GM18505 (cell line): Measurements from ENCODE around the gene ARL14.
"Not testable (repeated sequence)": the region's sequence is repeated elsewhere in the genome, so short reads cannot be mapped to it uniquely, and the experiment has no call there.

Experiments
- ATAC-seq: cut with Tn5 transposase; IDR thresholded peaks from one replicate; pipeline ENCODE4 v1.9.1; 2021; ENCODE audit not compliant: unreplicated experiment
- POLR2A ChIP-seq: IDR thresholded peaks from 4 replicates; pipeline ENCODE4 v1.6.1; 2011; ENCODE audit warnings: borderline replicate concordance; ENCODE audit not compliant: insufficient read depth, insufficient read length; ENCODE audit errors: extremely low read depth

Gene ARL14

DNA sequence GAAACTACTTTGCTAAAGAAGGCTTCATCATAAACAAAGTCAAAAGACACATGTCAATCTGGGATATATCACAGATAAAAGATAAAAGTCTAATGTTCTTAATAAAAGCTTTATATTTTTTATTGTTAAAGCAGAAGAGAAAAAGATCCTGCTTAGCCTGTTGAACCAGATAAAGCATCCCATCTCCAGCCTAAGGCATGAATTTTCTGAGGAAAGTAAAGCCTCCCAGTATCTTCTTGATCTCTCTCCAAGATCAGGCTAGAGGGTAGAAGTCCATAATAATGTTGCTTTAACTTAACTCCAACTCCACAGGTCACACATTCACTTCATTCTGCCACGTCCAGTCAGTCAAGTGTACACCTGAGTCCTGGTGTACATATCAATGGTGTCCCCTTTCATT, 14.2 kb downstream of the ARL14 start:
- ATAC-seq = no peak
- no peak for TF ChIP-seq POLR2A

DNA sequence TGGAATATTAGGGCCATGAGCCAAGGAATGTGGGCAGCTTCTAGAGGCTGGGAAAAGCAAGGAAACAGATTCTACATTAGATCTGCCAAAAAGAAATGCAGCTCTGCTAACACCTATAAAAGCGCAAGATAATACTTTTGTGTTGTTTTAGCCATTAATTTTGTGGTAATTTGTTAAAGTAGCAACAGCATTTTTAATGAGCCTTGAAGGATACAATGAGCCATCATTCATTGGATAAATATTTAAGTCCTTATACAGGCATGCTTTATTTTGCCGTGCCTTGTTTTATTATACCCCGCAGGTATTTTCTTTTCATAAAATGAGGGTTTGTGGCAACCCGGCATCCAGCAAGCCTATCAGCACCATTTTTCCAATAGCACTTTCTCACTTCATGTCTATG, 15.0 kb downstream of the ARL14 start:
- ATAC-seq = no peak
- TF ChIP-seq POLR2A = no peak

DNA sequence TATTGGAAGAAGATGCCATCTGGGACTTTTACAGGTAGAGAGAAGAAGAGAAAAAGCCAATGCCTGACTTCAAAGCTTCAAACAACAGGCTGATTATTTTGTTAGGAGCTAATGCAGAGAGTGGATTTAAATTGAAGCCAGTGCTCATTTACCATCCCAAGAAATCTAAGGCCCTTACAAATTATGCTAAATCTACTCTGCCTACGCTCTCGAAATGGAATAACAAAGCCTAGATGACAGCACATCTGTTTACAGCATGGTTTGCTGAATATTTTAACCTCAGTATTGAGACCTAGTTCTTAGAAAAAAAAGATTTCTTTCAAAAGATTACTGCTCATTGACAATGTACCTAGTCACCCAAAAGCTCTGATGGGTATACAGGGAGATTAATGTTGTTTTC, 16.2 kb downstream of the ARL14 start:
- no peak for TF ChIP-seq POLR2A
- ATAC-seq = no peak

DNA sequence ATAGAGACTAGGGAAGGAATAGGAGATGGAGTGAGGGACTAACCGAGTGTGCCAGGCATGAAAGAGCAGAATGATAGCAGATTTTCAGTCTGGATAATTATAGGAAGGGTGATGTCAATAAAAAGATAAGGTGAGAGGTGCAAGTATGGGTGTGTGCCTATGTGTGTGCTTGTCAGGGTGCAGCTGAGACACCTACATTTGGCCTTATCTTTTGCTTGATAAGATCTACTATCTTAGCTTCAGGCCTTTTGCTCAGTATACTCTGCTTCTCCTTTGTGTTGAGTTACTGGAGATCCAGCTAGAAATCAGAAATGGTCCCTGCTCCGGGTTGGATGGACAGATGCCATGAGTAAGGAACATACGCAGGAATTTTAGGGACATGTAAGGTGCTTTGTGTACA, 17.4 kb downstream of the ARL14 start:
- no peak for TF ChIP-seq POLR2A
- no peak for ATAC-seq

DNA sequence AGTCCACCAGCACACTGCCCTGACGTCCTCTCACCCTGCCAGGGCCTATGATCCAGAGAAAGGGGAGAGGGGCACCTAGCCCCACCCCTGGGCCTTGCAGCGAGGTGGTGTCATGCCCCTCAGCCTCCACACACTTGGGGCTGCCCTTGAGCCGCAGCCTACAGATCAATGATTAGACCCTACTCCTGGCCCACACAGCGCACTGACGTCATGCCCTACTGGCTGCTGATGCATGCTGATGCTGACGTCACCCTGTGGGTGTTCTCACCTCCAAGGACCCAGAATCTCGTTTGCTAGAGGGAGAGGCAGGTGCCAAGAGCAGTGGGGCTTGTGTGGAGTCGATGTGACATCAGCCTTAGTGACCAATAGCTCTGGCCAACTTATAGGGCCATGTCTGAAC, 18.0 kb downstream of the ARL14 start:
- no peak for TF ChIP-seq POLR2A
- no peak for ATAC-seq

DNA sequence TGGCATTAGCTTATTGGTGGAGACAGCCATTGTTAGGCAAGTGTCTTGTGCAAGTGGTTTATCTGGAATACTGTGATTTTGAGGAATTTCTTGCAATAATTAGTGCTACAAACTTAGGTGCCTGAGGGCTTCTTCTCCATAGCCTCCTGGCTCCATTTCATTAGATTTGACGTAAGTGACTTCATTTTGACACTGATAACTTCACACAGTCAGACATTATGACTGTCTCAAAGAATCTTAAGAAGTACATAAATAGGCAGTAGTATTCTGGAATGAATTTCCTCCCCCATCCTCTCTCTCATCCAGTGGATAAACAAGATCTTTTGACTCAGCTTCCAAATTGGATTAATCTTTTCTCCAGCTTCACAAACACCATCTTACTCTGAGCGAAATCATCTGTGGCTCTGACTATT, 19.0 kb downstream of the ARL14 start:
- no peak for TF ChIP-seq POLR2A
- ATAC-seq = no peak

DNA sequence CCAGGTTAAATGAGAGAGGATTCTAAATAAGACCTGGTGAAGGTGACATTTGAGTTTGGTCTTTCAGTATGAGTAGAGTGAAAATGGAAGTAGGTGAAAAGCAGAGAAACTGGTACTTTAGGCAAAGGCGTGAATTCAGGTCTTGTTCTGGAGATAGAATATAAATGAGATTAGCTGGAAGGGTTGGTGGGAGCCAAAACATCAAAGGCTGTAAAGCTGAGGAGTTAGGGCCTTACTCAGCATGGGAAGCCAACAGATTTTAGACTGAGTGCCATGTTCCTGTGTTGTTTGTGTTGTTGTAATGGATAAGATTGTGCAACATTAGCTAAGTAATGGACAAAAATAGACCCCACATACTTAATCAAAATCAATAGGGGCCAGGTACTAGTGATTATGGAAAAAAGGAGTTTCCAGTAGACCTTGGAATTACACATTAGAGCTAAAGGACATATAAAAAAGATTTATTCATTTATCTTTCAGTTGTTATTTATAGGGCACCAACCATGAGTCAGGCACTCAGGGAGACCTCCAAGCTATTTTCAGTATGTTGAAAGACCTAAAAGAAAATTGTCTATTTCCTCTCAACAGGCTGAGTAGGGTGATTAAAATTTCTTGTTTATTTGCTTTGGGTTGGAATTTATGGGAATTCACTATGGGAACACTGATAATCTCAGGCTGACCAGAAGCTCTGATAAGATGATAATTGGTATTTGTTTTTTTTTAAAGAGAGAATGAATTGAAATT, 20.8 kb downstream of the ARL14 start:
- ATAC-seq = peak; percentile 62
- no peak for TF ChIP-seq POLR2A

DNA sequence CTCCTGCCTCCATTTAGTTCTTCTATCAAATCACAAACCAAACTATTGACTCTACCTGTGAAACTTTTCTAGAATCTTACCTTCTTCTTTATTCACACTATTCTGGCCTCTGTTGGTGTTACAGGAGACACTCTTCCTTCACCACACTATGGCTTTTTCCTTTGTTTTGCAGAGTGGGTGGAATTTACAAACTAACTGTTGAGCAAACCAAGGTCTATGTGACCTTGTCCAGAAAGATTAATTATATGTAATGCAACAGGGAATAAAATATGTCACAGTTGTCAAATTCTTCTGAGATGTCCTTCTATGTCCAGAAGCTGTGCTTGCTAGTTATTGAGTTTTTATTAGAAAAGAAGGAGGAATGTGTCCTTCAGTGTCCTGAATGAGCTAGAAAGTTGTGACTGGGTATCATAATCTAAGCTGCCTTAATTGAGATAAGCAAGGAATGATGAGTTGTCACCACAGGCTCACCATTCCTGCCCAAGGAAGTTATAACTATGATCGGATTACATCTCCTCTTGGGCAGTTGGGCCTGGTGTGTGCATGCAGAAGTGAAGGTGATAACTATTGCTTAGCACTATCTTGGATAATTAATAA, 21.7 kb downstream of the ARL14 start:
- TF ChIP-seq POLR2A = no peak
- ATAC-seq = no peak

DNA sequence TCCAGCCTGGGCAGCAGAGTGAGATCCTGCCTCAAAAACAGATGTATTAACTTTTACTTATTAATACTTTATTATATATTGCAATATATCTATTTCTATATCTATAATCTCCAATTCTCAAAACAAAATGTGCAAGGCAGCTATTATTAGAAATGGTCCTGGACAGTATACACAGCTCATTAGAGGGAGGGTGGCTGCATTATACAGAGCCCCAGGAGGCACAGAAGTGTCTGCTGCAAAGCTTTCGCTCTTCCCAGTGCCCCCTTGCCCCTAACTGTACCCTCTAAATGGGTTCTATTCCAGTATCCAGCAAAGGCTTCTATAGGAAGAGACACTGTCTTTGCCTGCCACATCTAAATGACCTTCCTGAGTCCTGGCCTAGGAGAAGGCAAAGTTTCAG, 24.5 kb downstream of the ARL14 start:
- TF ChIP-seq POLR2A = no peak
- ATAC-seq = no peak

DNA sequence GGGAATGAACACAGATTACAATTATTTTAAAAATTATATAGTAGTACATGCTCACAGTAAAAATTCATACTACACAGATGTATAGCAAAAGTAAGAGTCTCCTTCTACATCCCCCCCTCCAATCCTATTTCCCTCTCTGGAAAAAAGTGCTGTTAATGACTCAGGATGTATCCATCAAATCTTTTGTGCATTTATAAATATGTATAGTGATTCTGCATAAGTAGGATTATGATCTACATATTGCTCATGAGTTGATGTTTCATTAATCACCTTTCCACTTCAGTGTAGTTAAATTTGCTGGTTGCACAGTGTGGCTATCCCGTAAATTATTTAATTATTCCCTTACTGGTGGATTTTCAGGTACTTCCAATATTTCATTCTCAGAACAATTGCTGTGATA, 25.3 kb downstream of the ARL14 start:
- TF ChIP-seq POLR2A = no peak
- no peak for ATAC-seq

DNA sequence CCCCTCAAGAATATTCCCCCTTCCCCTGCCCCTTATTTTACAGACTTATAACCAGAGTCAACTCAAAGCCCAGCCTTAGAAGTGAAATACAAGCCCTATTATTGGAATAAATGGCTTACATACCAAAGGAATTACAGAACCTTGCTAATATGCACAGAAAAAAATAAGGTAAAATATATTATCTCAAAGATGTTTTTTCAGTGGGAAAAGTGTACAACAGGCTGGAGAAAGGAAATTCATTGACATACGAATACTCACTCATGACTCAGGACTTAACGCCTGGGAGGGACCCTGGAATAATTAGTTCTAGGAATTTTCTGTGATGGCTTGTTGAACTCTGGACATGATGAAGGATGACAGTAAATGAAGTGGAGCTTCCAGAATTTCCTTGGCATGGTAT, 27.0 kb downstream of the ARL14 start:
- no peak for TF ChIP-seq POLR2A
- no peak for ATAC-seq

DNA sequence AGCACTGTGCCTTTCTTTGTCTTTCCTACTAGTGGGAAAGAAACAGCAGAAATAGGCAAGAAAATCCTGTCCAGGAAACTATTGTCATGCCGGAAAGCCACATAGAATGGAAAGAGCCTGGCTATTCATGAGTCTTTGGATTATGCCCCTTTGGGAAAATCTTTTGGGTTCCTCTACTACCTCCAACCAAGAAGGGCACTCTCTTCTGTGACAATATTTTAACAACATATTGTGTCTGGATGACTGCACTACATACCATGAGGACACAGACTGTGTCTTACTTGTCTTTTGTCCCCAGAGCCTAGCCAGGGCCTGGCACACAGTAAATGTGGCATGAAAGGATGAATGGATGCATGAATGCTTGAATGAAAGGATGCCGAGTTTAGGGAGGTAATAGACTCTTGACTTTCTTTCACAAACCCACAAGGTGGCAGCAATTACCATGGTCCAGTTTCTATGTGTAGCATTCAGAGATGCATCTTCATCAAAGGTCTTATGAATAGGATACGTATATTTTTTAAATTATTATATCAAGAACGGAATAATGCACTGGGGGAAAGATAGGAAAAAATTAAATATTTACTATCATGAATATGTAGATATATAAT, 30.3 kb downstream of the ARL14 start:
- no peak for TF ChIP-seq POLR2A
- ATAC-seq = peak; percentile 59

DNA sequence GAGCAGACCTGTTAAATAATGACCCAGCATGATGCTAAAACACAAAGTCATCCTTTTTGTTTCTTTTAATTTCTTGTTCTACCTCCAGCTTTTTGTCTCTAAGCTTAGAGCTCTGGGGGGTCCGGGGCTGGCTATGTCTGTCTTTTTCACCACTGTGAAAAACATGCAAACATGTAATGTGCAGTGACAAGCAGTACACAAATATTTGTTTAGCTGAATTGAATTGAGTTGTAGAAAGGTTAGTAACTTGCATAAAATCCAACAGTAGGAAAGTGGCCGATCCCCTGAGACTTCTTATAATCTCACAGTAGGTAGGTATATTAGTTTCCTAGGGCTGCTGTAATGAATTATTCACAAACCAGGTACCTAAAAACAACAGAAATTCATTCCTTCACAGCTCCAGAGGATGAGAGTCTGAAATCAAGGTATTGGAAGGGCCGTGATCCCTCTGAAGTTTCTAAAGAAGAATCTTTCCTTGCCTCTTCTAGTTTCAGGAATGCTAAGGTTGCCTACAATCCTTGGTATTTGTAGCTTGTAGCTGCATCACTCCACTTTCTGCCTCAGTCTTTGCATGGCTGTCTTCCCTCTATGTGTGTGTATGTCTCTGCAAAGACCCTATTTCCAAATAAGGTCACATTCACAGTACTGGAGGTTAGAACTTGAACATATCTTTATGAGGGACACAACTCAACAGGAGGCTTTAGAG, 32.7 kb downstream of the ARL14 start:
- TF ChIP-seq POLR2A = no peak

DNA sequence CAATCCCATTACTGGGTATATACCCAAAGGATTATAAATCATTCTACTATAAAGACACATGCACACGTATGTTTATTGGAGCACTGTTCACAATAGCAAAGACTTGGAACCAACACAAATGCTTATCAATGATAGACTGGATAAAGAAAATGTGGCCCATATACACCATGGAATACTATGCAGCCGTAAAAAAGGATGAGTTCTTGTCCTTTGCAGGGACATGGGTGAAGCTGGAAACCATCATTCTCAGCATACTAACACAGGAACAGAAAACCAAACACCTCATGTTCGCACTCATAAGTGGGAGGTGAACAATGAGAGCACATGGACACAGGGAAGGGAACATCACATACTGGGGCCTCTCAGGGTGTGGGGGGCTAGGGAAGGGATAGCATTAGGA, 36.2 kb downstream of the ARL14 start:
- not testable (repeated sequence) for ATAC-seq

More for the DNA sequence above, 32.7 kb downstream of the ARL14 start:
- ATAC-seq = no peak
